HG03095 (cell line): Measurements from ENCODE around the gene SLC13A5.

ENCODE experiments used
- ATAC-seq: cut with Tn5 transposase; IDR thresholded peaks from one replicate; pipeline ENCODE4 v1.9.1; 2021; ENCODE audit warnings: moderate library complexity; ENCODE audit not compliant: unreplicated experiment

Gene SLC13A5

GRCh38 chr17:6684881-6685767, 28.0 kb downstream of the SLC13A5 start:
- no peak for ATAC-seq

GRCh38 chr17:6684460-6684783, 28.7 kb downstream of the SLC13A5 start:
- no peak for ATAC-seq

- ATAC-seq = no peak
These were observed 29.3 kb downstream of the SLC13A5 start for GRCh38 chr17:6683730-6684459.

GRCh38 chr17:6683081-6683684, 30.0 kb downstream of the SLC13A5 start:
- ATAC-seq = no peak

GRCh38 chr17:6682339-6682738, 30.8 kb downstream of the SLC13A5 start:
- ATAC-seq = no peak

- ATAC-seq = no peak
These were observed 31.5 kb downstream of the SLC13A5 start for GRCh38 chr17:6681671-6682070.

GRCh38 chr17:6681176-6681575, 32.0 kb downstream of the SLC13A5 start:
- no peak for ATAC-seq

GRCh38 chr17:6679241-6679640, 33.9 kb downstream of the SLC13A5 start:
- no peak for ATAC-seq

GRCh38 chr17:6677946-6678345, 35.2 kb downstream of the SLC13A5 start:
- no peak for ATAC-seq

- ATAC-seq = no peak
These were observed 35.9 kb downstream of the SLC13A5 start for GRCh38 chr17:6677158-6677831.

GRCh38 chr17:6676802-6677157, 36.4 kb downstream of the SLC13A5 start:
- no peak for ATAC-seq

- no peak for ATAC-seq
These were observed 37.9 kb downstream of the SLC13A5 start for GRCh38 chr17:6675201-6675825.

GRCh38 chr17:6674586-6674985, 38.6 kb downstream of the SLC13A5 start:
- ATAC-seq = no peak

GRCh38 chr17:6671431-6671830, 41.7 kb downstream of the SLC13A5 start:
- ATAC-seq = no peak

- ATAC-seq = no peak
These were observed 42.2 kb downstream of the SLC13A5 start for GRCh38 chr17:6670999-6671398.

- ATAC-seq = no peak
These were observed 42.6 kb downstream of the SLC13A5 start for GRCh38 chr17:6670571-6670970.

GRCh38 chr17:6669479-6670212, 43.5 kb downstream of the SLC13A5 start:
- no peak for ATAC-seq

- ATAC-seq = no peak
These were observed 44.3 kb downstream of the SLC13A5 start for GRCh38 chr17:6668727-6669425.

- no peak for ATAC-seq
These were observed 45.0 kb downstream of the SLC13A5 start for GRCh38 chr17:6668219-6668618.

- no peak for ATAC-seq
These were observed 45.7 kb downstream of the SLC13A5 start for GRCh38 chr17:6667516-6667915.
